Loucy (cell line): ENCODE results near the gene TBL1X.

Source experiments
- CTCF ChIP-seq: fragments of 200-600 bp; sonication (generic); conservative IDR thresholded peaks from 2 replicates; pipeline ENCODE4 v1.5.1; 2014; ENCODE audit warnings: mild to moderate bottlenecking, antibody characterized with exemption, low read length
- EZH2phosphoT487 ChIP-seq: fragments of 200-600 bp; IDR thresholded peaks from 2 replicates; pipeline ENCODE4 v1.6.1; 2018; ENCODE audit warnings: antibody characterized with exemption, mild to moderate bottlenecking, moderate library complexity, borderline replicate concordance

GRCh38 chrX:9605484-9605883 is 140.6 kb downstream of the TBL1X start:
- no peak for TF ChIP-seq CTCF
- TF ChIP-seq EZH2phosphoT487 = no peak
